ENCODE measurements around the gene CHAF1B.

The CHAF1B gene

GRCh38 chr21:36463991-36464390, 78.8 kb downstream of the CHAF1B start:
- H3K36me3 ChIP-seq (ENCODE audit: insufficient read depth, low read length) = no peaks in the 10 kb centered on the region
- H3K4me1 ChIP-seq (ENCODE audit: insufficient read depth, low read length) = peaks cover 7% of the 10 kb centered on the region; the same call in 1 of the 2 replicates
- no peak overlapping the region for H3K27ac ChIP-seq (ENCODE audit: low read depth, low read length)
- H3K9me3 ChIP-seq (ENCODE audit: insufficient read depth, low read depth, low read length) = no peaks in the 10 kb centered on the region
- no peak overlapping the region for H3K4me3 ChIP-seq (ENCODE audit: low read length)
- WGBS = 91% methylated on average over 8 of the region's 10 CpGs
- no peak overlapping the region for H3K9ac ChIP-seq (ENCODE audit: low read depth, low read length)
- no peaks in the 10 kb centered on the region for H3K27me3 ChIP-seq (ENCODE audit: insufficient read depth, low read length)

DNA sequence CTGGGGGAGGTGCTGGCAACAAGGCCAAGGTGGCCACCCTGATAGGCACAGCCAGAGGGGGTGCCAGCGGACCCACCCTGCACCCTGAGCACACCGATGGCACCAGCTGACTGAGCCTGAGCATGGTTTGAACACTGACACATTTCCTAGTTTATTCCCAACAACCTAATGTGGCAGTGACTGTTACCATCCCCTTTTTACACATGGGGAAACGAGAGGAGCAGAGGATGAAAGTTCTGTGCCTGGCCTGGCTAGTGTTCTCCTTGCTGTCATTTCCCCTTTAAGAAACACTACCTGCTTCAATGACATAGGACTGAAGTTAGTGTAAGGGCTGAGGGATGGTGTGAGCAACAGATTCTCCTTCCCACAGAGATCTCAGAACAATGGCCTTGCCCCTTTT, 79.4 kb downstream of the CHAF1B start:
- Histone ChIP-seq H3K4me1 (ENCODE audit: insufficient read depth, low read length) (peaks cover 7% of the 10 kb centered on the region; the same call in 1 of the 2 replicates), H3K36me3 (ENCODE audit: insufficient read depth, low read length) (no peaks in the 10 kb centered on the region), H3K9me3 (ENCODE audit: insufficient read depth, low read depth, low read length) (no peaks in the 10 kb centered on the region), H3K9ac (ENCODE audit: low read depth, low read length) (no peak overlapping the region), H3K27ac (ENCODE audit: low read depth, low read length) (no peak overlapping the region), H3K27me3 (ENCODE audit: insufficient read depth, low read length) (no peaks in the 10 kb centered on the region), H3K4me3 (ENCODE audit: low read length) (no peak overlapping the region)
- WGBS = 90% methylated on average over 3 of the region's 3 CpGs

DNA sequence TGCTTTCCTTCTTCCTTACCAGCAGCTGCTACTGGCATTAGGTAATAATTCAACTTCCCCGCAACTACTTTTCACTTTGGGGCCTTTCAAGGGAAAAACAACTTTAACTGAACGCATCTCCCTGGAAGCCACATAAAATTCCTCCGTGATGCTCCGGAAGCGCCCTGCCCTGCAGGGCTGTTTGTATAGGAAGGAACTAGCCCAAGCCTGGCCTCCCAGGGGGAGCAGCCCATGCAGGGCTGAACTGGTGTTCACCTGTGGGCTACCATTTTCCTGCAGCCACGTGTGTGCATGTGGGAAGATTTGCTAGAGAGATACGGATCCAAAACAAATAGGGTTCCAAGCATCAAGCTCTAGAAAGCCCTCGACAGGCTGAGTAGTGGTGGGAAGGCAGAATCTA, 80.3 kb downstream of the CHAF1B start:
- H3K9ac ChIP-seq (ENCODE audit: low read depth, low read length) = no peak overlapping the region
- H3K36me3 ChIP-seq (ENCODE audit: insufficient read depth, low read length) = no peaks in the 10 kb centered on the region
- H3K4me1 ChIP-seq (ENCODE audit: insufficient read depth, low read length) = peaks cover 13% of the 10 kb centered on the region
- H3K9me3 ChIP-seq (ENCODE audit: insufficient read depth, low read depth, low read length) = no peaks in the 10 kb centered on the region
- WGBS = 79% methylated on average over 8 of the region's 8 CpGs
- H3K27me3 ChIP-seq (ENCODE audit: insufficient read depth, low read length) = no peaks in the 10 kb centered on the region
- H3K4me3 ChIP-seq (ENCODE audit: low read length) = no peak overlapping the region
- no peak overlapping the region for H3K27ac ChIP-seq (ENCODE audit: low read depth, low read length)

DNA sequence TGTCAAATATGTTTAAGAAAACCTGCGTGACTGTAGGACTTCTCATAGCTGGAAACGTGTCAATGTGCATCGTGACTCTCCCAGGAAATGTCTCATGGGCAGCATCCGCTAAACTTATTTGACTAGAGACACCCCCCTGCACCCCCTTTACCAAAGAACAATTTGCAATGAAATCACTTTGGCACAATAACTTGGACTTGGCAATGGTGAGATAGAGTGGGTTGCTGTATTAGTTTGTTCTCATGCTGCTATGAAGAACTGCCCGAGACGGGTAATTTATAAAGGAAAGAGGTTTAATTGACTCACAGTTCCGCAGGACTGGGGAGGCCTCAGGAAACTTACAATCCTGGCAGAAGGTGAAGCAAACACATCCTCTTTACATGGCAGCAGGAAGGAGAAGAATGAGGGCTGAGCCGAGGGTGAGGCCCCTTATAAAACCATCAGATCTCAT, 80.9 kb downstream of the CHAF1B start:
- H3K4me3 ChIP-seq (ENCODE audit: low read length) = no peak overlapping the region
- H3K27ac ChIP-seq (ENCODE audit: low read depth, low read length) = no peak overlapping the region
- peaks cover 17% of the 10 kb centered on the region for H3K4me1 ChIP-seq (ENCODE audit: insufficient read depth, low read length)
- H3K9me3 ChIP-seq (ENCODE audit: insufficient read depth, low read depth, low read length) = no peaks in the 10 kb centered on the region
- H3K36me3 ChIP-seq (ENCODE audit: insufficient read depth, low read length) = no peaks in the 10 kb centered on the region
- no peaks in the 10 kb centered on the region for H3K27me3 ChIP-seq (ENCODE audit: insufficient read depth, low read length)
- no peak overlapping the region for H3K9ac ChIP-seq (ENCODE audit: low read depth, low read length)
- WGBS = 93% methylated on average over 8 of the region's 8 CpGs

Measured in HUES64 (cell line).